Endothelial cell of umbilical vein (primary cell): Measurements from ENCODE around the gene AFF1. TPM values are rescaled to one million over a fixed set of nuclear protein-coding genes. Genes with fewer than 3 reads are reported as not detected.

Experiments
- BruUV-seq: library from RNA; stranded (reverse); fragments of 400-500 nt; replicated peaks from 2 replicates; lab custom pipeline; 2021; lab: Mats Ljungman, UMichigan
- CTCF ChIA-PET: fragments of 300-600, 350-600 bp; sonication (Branson Sonifier 250); formaldehyde crosslinking; loops from one replicate; lab custom pipeline; 2021; ENCODE audit warnings: antibody characterized with exemption, inconsistent platforms; lab: Charles Lee
- POLR2A ChIA-PET: fragments of 300-600, 350-600 bp; sonication (Branson Sonifier 250); formaldehyde crosslinking; loops from one replicate; lab custom pipeline; 2021; ENCODE audit warnings: antibody characterized with exemption, inconsistent platforms; lab: Charles Lee
- DNase-seq: peaks from one replicate; pipeline ENCODE4 v3.0.0-alpha.2; 2011; ENCODE audit warnings: low read depth, low spot score
- FAIRE-seq: peaks from 2 replicates; lab custom pipeline; 2011; peaks lifted over from hg19 to GRCh38; lab: Jason Lieb, UNC
- H2AFZ ChIP-seq: 2 replicates; pipeline ENCODE4 v1.6.0; 2012; ENCODE audit warnings: low read depth, low read length, control low read depth, inconsistent platforms
- H3K27ac ChIP-seq: 2 replicates; pipeline ENCODE4 v1.5.1; 2011; ENCODE audit warnings: low read depth, mild to moderate bottlenecking, control low read depth, low read length, moderate library complexity; ENCODE audit not compliant: insufficient read depth
- H3K27me3 ChIP-seq, 2 experiments: 2 replicates each; pipeline versions ENCODE4 v1.6.0 to v1.6.1; 2011; ENCODE audit warnings: low read length in 2 of 2, mixed read lengths in 1 of 2; ENCODE audit not compliant: control insufficient read depth in 2 of 2, insufficient read depth in 2 of 2
- H3K36me3 ChIP-seq, 2 experiments: 2 replicates in 1 of 2; 3 replicates in 1 of 2; pipeline ENCODE4 v1.5.1; 2011; ENCODE audit warnings: low read length in 2 of 2, mild to moderate bottlenecking in 1 of 2, moderate library complexity in 1 of 2; ENCODE audit not compliant: control insufficient read depth in 2 of 2, insufficient read depth in 2 of 2; ENCODE audit errors: extremely low read depth in 1 of 2
- H3K4me1 ChIP-seq: 3 replicates; pipeline ENCODE4 v1.5.1; 2011; ENCODE audit warnings: mild to moderate bottlenecking, low read length; ENCODE audit not compliant: control insufficient read depth, insufficient read depth; ENCODE audit errors: extremely low read depth
- H3K4me2 ChIP-seq: 2 replicates; pipeline ENCODE4 v1.6.1; 2011; ENCODE audit warnings: low read length, control low read depth, mixed read lengths; ENCODE audit not compliant: insufficient read depth
- H3K4me3 ChIP-seq, 3 experiments: fragments of 200-600 bp in 1 of 3; sonication (generic), shearing (Covaris generic) in 1 of 3; replicated peaks in 1 of 3; 2 replicates each; pipeline ENCODE4 v1.5.1; 2011 to 2016; ENCODE audit warnings: control low read depth in 3 of 3, low read length in 3 of 3, mild to moderate bottlenecking in 2 of 3, inconsistent platforms in 1 of 3, low read depth in 1 of 3, moderate library complexity in 1 of 3; ENCODE audit not compliant: insufficient read depth in 1 of 3
- H3K79me2 ChIP-seq: 2 replicates; pipeline ENCODE4 v1.6.0; 2012; ENCODE audit warnings: low read length, inconsistent platforms; ENCODE audit not compliant: control insufficient read depth, insufficient read depth
- H3K9ac ChIP-seq: replicated peaks from 2 replicates; pipeline ENCODE3; 2011; ENCODE audit warnings: low read length, control low read depth; ENCODE audit not compliant: insufficient read depth; ENCODE audit errors: extremely low read depth
- H3K9me1 ChIP-seq: replicated peaks from 3 replicates; pipeline ENCODE4 v1.6.0; 2011; ENCODE audit warnings: mild to moderate bottlenecking, low read length; ENCODE audit not compliant: control insufficient read depth, insufficient read depth; ENCODE audit errors: extremely low read depth
- H3K9me3 ChIP-seq: replicated peaks from 2 replicates; pipeline ENCODE4 v1.5.1; 2012; ENCODE audit warnings: low read length, inconsistent platforms; ENCODE audit not compliant: control insufficient read depth, insufficient read depth
- H4K20me1 ChIP-seq: replicated peaks from 2 replicates; pipeline ENCODE3; 2011; ENCODE audit warnings: mild to moderate bottlenecking, low read length; ENCODE audit not compliant: control insufficient read depth, insufficient read depth; ENCODE audit errors: extremely low read depth
- GATA2 ChIP-seq: IDR thresholded peaks from 2 replicates; pipeline ENCODE4 v1.7.0; 2011; ENCODE audit warnings: low read depth, mild to moderate bottlenecking, moderate library complexity, mixed read lengths, low read length; ENCODE audit not compliant: insufficient read length, insufficient read depth
- JUN ChIP-seq: IDR thresholded peaks from 2 replicates; pipeline ENCODE4 v1.6.1; 2011; ENCODE audit warnings: borderline replicate concordance, low read depth; ENCODE audit not compliant: insufficient read length, insufficient read depth
- MYC ChIP-seq: IDR thresholded peaks from one replicate; pipeline ENCODE4 v1.6.1; 2011; ENCODE audit warnings: mild to moderate bottlenecking, low read depth, low read length
- dilution Hi-C: fragments of 300-500 bp; cut with MboI; formaldehyde crosslinking; loops from one replicate; pipeline ENCODE4 v1.15.0; 2019; ENCODE audit warnings: low sequenced_read_pairs; ENCODE audit not compliant: extremely low pct_ligation_motif_present
- intact Hi-C: fragments of 100-400 bp; cut with micrococcal nuclease; formaldehyde crosslinking; loops from one replicate; pipeline ENCODE4 v1.10.0; 2022
- polyA plus RNA-seq, 4 experiments: library from polyadenylated mRNA; depleted of rRNA in 3 of 4; stranded (reverse) in 3 of 4; unstranded in 1 of 4; fragments of >200 nt; gene quantifications; 2 replicates each; pipeline versions ENCODE4 v1.2.1 to v1.2.3, GENCODE V29; 2011 to 2012; ENCODE audit warnings: missing spikeins in 1 of 4
- total RNA-seq: library from RNA; stranded (reverse); gene quantifications from 2 replicates; pipeline ENCODE4 v1.2.3, GENCODE V29; 2021

The AFF1 gene
- total and polyA plus RNA-seq, 2 donors (not counting 3 experiments of a cell fraction or from before 2014, with no cell fraction given), result 26.2 to 106 TPM

GRCh38 chr4:87024201-87024600, 89.4 kb downstream of the AFF1 start:
- Histone ChIP-seq H3K27me3 (no peaks in the 10 kb centered on the region), H4K20me1 (no peaks in the 10 kb centered on the region), H3K9me3 (no peaks in the 10 kb centered on the region), H3K4me3 (no peak overlapping the region), H3K9ac (no peak overlapping the region), H3K4me1 (peaks cover 10% of the 10 kb centered on the region), H2AFZ (no peak overlapping the region), H3K79me2 (peaks cover 70% of the 10 kb centered on the region), H3K27ac (no peak overlapping the region), H3K36me3 (no peaks in the 10 kb centered on the region), H3K4me2 (no peak overlapping the region), H3K9me1 (peaks cover 3% of the 10 kb centered on the region)
- CTCF ChIA-PET, result interaction anchor here (1.1 to 2.4 kb wide), 6 partner anchors 9 to 102 kb away, joined by 3 to 7 read pairs (median 3); no protein-coding TSS in a partner anchor
- TF ChIP-seq MYC, result no peak
- POLR2A ChIA-PET, result no interaction called here
- no peak for FAIRE-seq
- no TSS peak for BruUV-seq
- intact Hi-C loops, result no loop called here
- no peak for DNase-seq
- dilution Hi-C loops, result no loop called here

GRCh38 chr4:87025023-87025613, 90.3 kb downstream of the AFF1 start:
- no TSS peak for BruUV-seq
- H3K27ac ChIP-seq, result no peak overlapping the region
- DNase-seq, result peak; percentile 35
- peaks cover 16% of the 10 kb centered on the region for H3K4me1 ChIP-seq
- no peaks in the 10 kb centered on the region for H3K27me3 ChIP-seq
- no peaks in the 10 kb centered on the region for H4K20me1 ChIP-seq
- peaks cover 2% of the 10 kb centered on the region for H3K9me1 ChIP-seq
- no peak for FAIRE-seq
- dilution Hi-C loops (no loop called here), intact Hi-C loops (no loop called here)
- H3K79me2 ChIP-seq, result peaks cover 70% of the 10 kb centered on the region
- H2AFZ ChIP-seq, result no peak overlapping the region
- H3K36me3 ChIP-seq, result no peaks in the 10 kb centered on the region
- TF ChIP-seq GATA2 (no peak), JUN (peak; percentile 22)
- no peak overlapping the region for H3K9ac ChIP-seq
- H3K4me2 ChIP-seq, result no peak overlapping the region
- H3K9me3 ChIP-seq, result no peaks in the 10 kb centered on the region
- ChIA-PET CTCF (interaction anchor here (1.1 to 2.4 kb wide), 4 partner anchors 10 to 103 kb away, joined by 3 to 7 read pairs (median 3); no protein-coding TSS in a partner anchor), POLR2A (no interaction called here)
- H3K4me3 ChIP-seq, result no peak overlapping the region
